ENCODE data around the gene COMMD3.

The COMMD3 gene

DNA sequence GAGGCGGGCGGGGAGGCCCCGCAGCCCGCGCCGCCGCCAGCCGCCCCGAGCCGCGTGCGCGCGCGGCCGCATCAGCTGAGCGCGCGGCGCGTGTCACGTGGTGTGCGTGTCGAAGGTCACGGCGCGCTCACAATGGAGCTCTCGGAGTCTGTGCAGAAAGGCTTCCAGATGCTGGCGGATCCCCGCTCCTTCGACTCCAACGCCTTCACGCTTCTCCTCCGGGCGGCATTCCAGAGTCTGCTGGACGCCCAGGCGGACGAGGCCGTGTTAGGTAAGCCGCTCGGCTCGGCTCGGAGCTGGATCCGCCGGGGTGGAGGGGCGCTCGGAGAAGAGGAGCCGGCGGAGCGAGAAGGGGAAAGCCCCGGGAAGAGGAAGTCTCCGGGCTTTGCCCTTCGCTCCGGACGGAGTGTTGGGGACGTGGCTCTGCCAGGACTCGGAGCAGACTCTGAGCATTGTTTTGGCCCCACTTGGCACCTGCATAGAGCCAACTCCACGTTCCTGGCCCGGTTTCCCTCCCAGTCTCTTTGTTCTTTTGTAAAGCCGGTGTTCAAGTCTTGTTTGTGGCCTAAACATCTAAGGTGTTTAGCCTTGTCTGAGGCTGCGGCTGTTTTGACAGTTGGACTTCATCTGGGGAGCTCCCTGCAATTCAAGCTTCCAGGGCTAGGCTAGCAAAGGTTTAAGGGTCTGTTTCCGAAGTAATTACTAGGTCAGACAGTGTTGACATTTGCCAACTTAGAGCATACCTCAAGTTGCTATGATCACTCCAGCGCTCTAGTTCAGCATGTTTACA, at the start of gene COMMD3:
Gene COMMD3 (plus strand): TSS at position 103 of the 790 bp plus-strand sequence. CDS start 30 bp downstream, at position 133.
- Histone ChIP-seq H2AFZ (ENCODE audit: low read length, unreplicated experiment) (peak within 1 kb of the TSS; percentile 69), H3K4me3 (ENCODE audit: low read depth, low read length) (peak within 1 kb of the TSS; percentile 84), H3K79me2 (ENCODE audit: control insufficient read depth, insufficient read depth, low read length, unreplicated experiment) (peaks cover 24% of the 10 kb centered on the region), H3K4me1 (ENCODE audit: control insufficient read depth, insufficient read depth, low read length, unreplicated experiment) (peaks cover 31% of the 10 kb centered on the region), H3K27me3 (ENCODE audit: insufficient read depth, low read length) (no peaks in the 10 kb centered on the region), H3K36me3 (ENCODE audit: insufficient read depth, low read length) (no peaks in the 10 kb centered on the region), H3K27ac (ENCODE audit: low read depth, low read length) (peak within 1 kb of the TSS; percentile 87)

DNA sequence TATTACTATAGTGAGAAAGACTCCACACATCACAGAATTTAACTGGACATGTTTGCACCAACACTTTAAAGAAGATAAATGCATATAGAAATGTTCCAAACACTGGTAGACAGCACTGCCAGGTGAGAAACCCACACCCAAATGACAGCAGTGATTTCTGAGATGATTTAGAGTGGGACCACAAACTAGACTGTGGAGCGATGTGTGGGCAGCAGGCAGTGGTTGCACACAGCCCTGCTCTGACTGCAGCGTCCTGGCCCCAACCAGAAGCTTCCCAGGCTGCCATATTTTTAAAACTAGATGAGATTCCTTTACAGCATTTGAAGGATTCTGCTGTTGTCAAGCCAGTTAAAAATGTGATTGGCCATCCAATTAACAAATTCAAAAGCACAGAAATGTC, 47.7 kb upstream of the COMMD3 start:
- no peaks in the 10 kb centered on the region for H3K36me3 ChIP-seq (ENCODE audit: insufficient read depth, low read length)
- no peaks in the 10 kb centered on the region for H3K4me1 ChIP-seq (ENCODE audit: control insufficient read depth, insufficient read depth, low read length, unreplicated experiment)
- peaks cover 16% of the 10 kb centered on the region for H3K27me3 ChIP-seq (ENCODE audit: insufficient read depth, low read length)
- no peak overlapping the region for H3K4me3 ChIP-seq (ENCODE audit: low read depth, low read length)
- H3K79me2 ChIP-seq (ENCODE audit: control insufficient read depth, insufficient read depth, low read length, unreplicated experiment), result no peaks in the 10 kb centered on the region
- H2AFZ ChIP-seq (ENCODE audit: low read length, unreplicated experiment), result no peak overlapping the region
- H3K27ac ChIP-seq (ENCODE audit: low read depth, low read length), result no peak overlapping the region

DNA sequence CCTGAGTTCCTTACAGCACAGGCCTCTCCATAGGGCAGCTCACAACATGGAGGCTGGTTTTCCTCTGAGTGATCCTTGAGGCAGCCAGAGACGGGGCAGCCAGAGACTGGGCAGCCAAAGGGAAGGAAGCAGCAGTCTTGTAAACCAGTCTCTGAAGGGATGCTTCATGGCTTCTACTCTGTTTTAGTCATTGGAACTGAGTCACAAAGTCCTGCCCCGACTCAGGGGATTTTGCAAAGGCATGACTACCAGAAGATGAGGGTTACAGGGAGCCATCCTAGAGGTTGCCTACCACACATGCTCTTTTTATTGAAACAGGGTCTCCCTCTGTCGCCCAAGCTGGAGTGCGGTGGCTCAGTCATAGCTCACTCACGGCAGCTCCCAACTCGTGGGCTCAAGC, 44.4 kb upstream of the COMMD3 start:
- Histone ChIP-seq H3K27ac (ENCODE audit: low read depth, low read length) (no peak overlapping the region), H3K4me3 (ENCODE audit: low read depth, low read length) (no peak overlapping the region), H3K4me1 (ENCODE audit: control insufficient read depth, insufficient read depth, low read length, unreplicated experiment) (no peaks in the 10 kb centered on the region), H3K36me3 (ENCODE audit: insufficient read depth, low read length) (no peaks in the 10 kb centered on the region), H3K27me3 (ENCODE audit: insufficient read depth, low read length) (no peaks in the 10 kb centered on the region), H3K79me2 (ENCODE audit: control insufficient read depth, insufficient read depth, low read length, unreplicated experiment) (no peaks in the 10 kb centered on the region), H2AFZ (ENCODE audit: low read length, unreplicated experiment) (no peak overlapping the region)

DNA sequence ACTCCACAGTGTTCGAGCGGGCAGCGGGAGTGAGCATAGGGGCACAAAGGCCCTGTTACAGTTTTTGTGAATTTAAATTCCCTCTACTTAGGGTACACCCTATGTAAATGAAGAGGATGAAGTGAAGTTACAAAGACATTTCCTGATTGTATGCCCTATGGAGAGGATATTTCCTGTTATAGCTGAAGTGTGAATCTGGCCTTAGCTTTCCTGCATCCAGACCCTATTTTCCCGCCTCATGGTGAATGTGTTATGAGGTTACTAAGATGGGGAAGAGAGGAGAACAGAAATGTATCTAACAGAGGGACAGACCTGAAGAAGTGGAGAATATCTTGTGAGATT, 37.8 kb upstream of the COMMD3 start:
- H2AFZ ChIP-seq (ENCODE audit: low read length, unreplicated experiment), result no peak overlapping the region
- H3K27me3 ChIP-seq (ENCODE audit: insufficient read depth, low read length), result peaks cover 13% of the 10 kb centered on the region

DNA sequence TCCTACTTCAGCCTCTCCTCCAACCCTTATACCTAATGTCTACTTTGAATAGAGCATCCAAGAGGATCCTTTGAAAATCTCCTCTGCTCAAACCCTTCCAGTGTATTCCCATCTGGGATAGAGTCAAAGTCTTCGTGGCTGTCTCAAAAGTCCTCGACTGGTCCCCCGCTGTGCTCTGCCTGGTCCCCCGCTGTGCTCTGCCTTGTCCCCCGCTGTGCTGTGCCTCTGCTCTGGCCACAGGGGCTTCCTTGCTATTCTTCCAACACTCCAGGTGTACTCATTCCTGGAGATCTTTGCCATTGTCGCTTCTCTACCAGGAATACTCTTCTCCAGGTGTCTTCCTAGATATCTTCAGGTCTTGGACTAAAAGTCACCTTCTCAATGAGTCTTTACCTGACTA, 36.1 kb upstream of the COMMD3 start:
- Histone ChIP-seq H3K27ac (ENCODE audit: low read depth, low read length) (no peak overlapping the region), H3K4me1 (ENCODE audit: control insufficient read depth, insufficient read depth, low read length, unreplicated experiment) (no peaks in the 10 kb centered on the region), H3K27me3 (ENCODE audit: insufficient read depth, low read length) (peaks cover 13% of the 10 kb centered on the region), H2AFZ (ENCODE audit: low read length, unreplicated experiment) (no peak overlapping the region), H3K36me3 (ENCODE audit: insufficient read depth, low read length) (no peaks in the 10 kb centered on the region), H3K4me3 (ENCODE audit: low read depth, low read length) (no peak overlapping the region), H3K79me2 (ENCODE audit: control insufficient read depth, insufficient read depth, low read length, unreplicated experiment) (no peaks in the 10 kb centered on the region)

More for the DNA sequence above, 37.8 kb upstream of the COMMD3 start:
- no peak overlapping the region for H3K27ac ChIP-seq (ENCODE audit: low read depth, low read length)
- no peak overlapping the region for H3K4me3 ChIP-seq (ENCODE audit: low read depth, low read length)
- no peaks in the 10 kb centered on the region for H3K79me2 ChIP-seq (ENCODE audit: control insufficient read depth, insufficient read depth, low read length, unreplicated experiment)
- H3K36me3 ChIP-seq (ENCODE audit: insufficient read depth, low read length), result no peaks in the 10 kb centered on the region
- H3K4me1 ChIP-seq (ENCODE audit: control insufficient read depth, insufficient read depth, low read length, unreplicated experiment), result no peaks in the 10 kb centered on the region

DNA sequence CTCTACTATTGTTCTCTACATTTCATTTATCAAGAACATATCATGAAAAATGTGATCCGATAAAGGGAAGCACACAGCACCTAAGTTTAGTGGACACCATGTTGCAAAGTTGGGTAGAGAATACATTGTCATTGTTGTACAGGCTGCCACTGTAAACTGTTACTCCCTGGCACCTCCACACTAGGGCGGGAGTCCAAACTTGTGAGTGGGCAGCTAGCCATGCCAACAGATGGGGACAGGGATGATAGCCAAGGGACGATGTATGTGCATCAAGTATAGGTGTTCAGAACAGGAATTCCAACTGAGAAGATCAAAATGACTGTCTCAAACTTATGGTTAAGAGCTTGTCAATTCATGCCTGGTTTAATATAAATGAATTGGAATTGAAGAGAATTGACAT, 31.1 kb upstream of the COMMD3 start:
- Histone ChIP-seq H3K4me3 (ENCODE audit: low read depth, low read length) (no peak overlapping the region), H2AFZ (ENCODE audit: low read length, unreplicated experiment) (no peak overlapping the region), H3K36me3 (ENCODE audit: insufficient read depth, low read length) (no peaks in the 10 kb centered on the region), H3K27me3 (ENCODE audit: insufficient read depth, low read length) (peaks cover 10% of the 10 kb centered on the region), H3K4me1 (ENCODE audit: control insufficient read depth, insufficient read depth, low read length, unreplicated experiment) (no peaks in the 10 kb centered on the region), H3K27ac (ENCODE audit: low read depth, low read length) (no peak overlapping the region), H3K79me2 (ENCODE audit: control insufficient read depth, insufficient read depth, low read length, unreplicated experiment) (no peaks in the 10 kb centered on the region)

DNA sequence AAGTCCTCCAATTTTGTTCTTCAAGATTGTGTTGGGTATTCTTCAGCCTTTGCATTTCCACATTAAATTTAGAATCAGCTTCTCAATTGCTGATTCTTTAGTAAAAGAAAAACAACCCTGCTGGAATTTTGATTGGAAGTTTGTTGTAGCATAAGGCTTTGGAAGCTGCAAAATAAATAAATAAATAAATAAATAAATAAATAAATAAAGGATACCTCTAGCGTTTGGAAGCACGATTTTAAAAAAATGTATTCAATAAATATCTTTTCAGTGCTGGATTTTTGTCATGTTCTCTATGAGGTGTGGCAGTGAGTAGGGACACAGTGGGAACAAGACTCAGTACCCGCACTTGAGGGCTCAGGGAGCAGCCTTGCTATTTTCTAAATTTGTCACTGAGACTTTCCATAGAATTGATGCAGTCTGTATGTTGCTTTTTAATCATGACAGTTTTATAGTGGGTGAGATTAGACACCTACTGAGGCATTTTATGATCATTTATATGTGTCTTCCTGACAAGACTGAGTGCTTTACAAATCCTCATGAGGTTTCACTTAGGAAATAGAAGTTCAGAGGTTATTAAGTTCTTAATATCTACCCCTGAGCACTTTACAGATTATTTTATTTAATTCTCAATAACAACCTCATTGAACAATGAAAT, 22.3 kb upstream of the COMMD3 start:
- H3K27ac ChIP-seq (ENCODE audit: low read depth, low read length), result no peak overlapping the region
- no peak overlapping the region for H2AFZ ChIP-seq (ENCODE audit: low read length, unreplicated experiment)
- no peak overlapping the region for H3K4me3 ChIP-seq (ENCODE audit: low read depth, low read length)
- H3K27me3 ChIP-seq (ENCODE audit: insufficient read depth, low read length), result peaks cover 16% of the 10 kb centered on the region; the same call in 1 of the 2 replicates
- H3K4me1 ChIP-seq (ENCODE audit: control insufficient read depth, insufficient read depth, low read length, unreplicated experiment), result no peaks in the 10 kb centered on the region
- H3K36me3 ChIP-seq (ENCODE audit: insufficient read depth, low read length), result no peaks in the 10 kb centered on the region
- no peaks in the 10 kb centered on the region for H3K79me2 ChIP-seq (ENCODE audit: control insufficient read depth, insufficient read depth, low read length, unreplicated experiment)

DNA sequence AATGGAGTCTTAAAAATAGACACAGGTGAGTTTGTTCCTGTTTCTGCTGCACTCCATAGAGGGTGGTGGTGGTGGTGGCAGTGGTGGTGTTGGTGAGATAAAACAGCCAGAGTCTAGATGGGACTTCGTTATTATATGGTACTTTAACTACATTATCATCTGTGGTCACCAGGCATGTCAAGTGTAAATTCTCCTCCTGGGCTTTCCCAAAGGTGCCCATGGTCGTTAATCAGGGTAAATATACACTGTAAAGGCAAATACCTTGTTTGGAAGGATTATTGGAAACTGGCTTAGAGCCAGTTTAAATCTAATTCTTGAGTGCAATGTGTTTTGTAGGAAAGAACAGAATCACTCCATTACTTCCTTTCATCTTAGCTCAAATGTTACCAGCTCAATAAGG, 21.5 kb upstream of the COMMD3 start:
- H3K27me3 ChIP-seq (ENCODE audit: insufficient read depth, low read length), result peaks cover 13% of the 10 kb centered on the region; the same call in 1 of the 2 replicates
- no peak overlapping the region for H3K27ac ChIP-seq (ENCODE audit: low read depth, low read length)

DNA sequence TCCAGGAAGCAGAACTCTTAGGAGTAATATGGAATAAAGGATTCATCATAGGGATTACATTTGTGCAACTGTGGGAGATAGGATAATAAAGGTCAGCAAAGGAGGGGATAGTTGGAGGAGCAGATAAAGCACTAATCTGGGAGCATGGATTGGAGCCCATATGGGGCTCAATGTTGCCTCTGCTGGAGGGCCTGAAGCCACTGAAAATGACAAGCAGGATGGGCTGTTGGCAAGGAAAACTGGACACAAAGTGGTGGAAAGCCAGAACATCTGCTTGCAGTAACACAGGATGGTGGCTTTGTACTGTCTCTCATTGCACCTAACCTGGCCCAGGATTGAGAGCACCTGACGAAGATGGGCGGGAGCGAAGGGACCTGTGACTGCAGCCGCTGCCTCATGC, 15.0 kb upstream of the COMMD3 start:
- no peak overlapping the region for H3K27ac ChIP-seq (ENCODE audit: low read depth, low read length)
- no peaks in the 10 kb centered on the region for H3K36me3 ChIP-seq (ENCODE audit: insufficient read depth, low read length)
- no peak overlapping the region for H2AFZ ChIP-seq (ENCODE audit: low read length, unreplicated experiment)
- no peak overlapping the region for H3K4me3 ChIP-seq (ENCODE audit: low read depth, low read length)
- H3K4me1 ChIP-seq (ENCODE audit: control insufficient read depth, insufficient read depth, low read length, unreplicated experiment), result peaks cover 5% of the 10 kb centered on the region
- H3K27me3 ChIP-seq (ENCODE audit: insufficient read depth, low read length), result no peaks in the 10 kb centered on the region
- no peaks in the 10 kb centered on the region for H3K79me2 ChIP-seq (ENCODE audit: control insufficient read depth, insufficient read depth, low read length, unreplicated experiment)

More for the DNA sequence above, 21.5 kb upstream of the COMMD3 start:
- Histone ChIP-seq H3K79me2 (ENCODE audit: control insufficient read depth, insufficient read depth, low read length, unreplicated experiment) (no peaks in the 10 kb centered on the region), H2AFZ (ENCODE audit: low read length, unreplicated experiment) (no peak overlapping the region), H3K4me1 (ENCODE audit: control insufficient read depth, insufficient read depth, low read length, unreplicated experiment) (no peaks in the 10 kb centered on the region), H3K36me3 (ENCODE audit: insufficient read depth, low read length) (no peaks in the 10 kb centered on the region), H3K4me3 (ENCODE audit: low read depth, low read length) (no peak overlapping the region)

DNA sequence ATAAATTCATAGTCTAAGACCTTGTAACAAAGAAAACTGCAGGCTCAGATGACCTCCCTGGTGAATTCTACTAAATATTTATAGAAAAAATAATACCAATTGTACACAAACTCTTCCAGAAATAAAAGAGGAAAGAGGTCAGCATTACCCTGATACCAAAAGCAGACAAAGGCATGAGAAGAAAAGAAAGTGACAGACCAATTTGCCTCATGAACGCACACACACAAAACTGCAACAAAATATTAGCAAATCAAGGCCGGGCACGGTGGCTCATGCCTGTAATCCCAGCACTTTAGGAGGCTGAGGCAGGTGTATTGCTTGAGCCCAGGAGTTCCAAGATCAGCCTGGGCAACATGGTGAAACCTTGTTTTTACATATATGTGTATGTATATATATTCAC, 12.7 kb upstream of the COMMD3 start:
- no peak overlapping the region for H3K27ac ChIP-seq (ENCODE audit: low read depth, low read length)
- H3K27me3 ChIP-seq (ENCODE audit: insufficient read depth, low read length), result no peaks in the 10 kb centered on the region
- H3K4me3 ChIP-seq (ENCODE audit: low read depth, low read length), result no peak overlapping the region
- H3K4me1 ChIP-seq (ENCODE audit: control insufficient read depth, insufficient read depth, low read length, unreplicated experiment), result peaks cover 5% of the 10 kb centered on the region
- H3K36me3 ChIP-seq (ENCODE audit: insufficient read depth, low read length), result no peaks in the 10 kb centered on the region
- no peaks in the 10 kb centered on the region for H3K79me2 ChIP-seq (ENCODE audit: control insufficient read depth, insufficient read depth, low read length, unreplicated experiment)
- no peak overlapping the region for H2AFZ ChIP-seq (ENCODE audit: low read length, unreplicated experiment)

DNA sequence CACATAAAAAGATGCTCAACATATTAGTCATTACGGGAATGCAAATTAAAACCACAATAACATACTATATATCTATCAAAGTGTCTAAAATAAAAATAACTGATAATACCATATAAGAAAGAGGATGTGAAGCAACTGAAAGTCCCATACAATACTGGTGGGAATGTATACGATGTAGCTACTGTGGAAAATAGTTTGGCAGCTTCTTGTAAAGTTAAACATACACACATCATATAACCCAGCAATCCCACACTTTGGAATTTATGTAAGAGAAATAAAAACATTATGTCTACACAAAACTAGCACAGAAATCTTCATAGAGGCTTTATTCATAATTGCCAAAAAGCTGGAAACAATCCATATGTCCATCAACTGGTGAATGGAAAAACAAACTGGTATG, 10.5 kb upstream of the COMMD3 start:
- H3K4me3 ChIP-seq (ENCODE audit: low read depth, low read length), result no peak overlapping the region
- H3K79me2 ChIP-seq (ENCODE audit: control insufficient read depth, insufficient read depth, low read length, unreplicated experiment), result no peaks in the 10 kb centered on the region
- H3K36me3 ChIP-seq (ENCODE audit: insufficient read depth, low read length), result no peaks in the 10 kb centered on the region
- peaks cover 9% of the 10 kb centered on the region for H3K4me1 ChIP-seq (ENCODE audit: control insufficient read depth, insufficient read depth, low read length, unreplicated experiment)
- H3K27me3 ChIP-seq (ENCODE audit: insufficient read depth, low read length), result no peaks in the 10 kb centered on the region
- no peak overlapping the region for H2AFZ ChIP-seq (ENCODE audit: low read length, unreplicated experiment)
- no peak overlapping the region for H3K27ac ChIP-seq (ENCODE audit: low read depth, low read length)
